GM23338 (cell line): Measurements from ENCODE around the gene GLB1L3. TPM values are rescaled to one million over a fixed set of nuclear protein-coding genes. Genes with fewer than 3 reads are reported as not detected.

Source experiments
- ATAC-seq: fragments of 200-7000 bp; cut with Tn5 transposase; 3 replicates; pipeline ENCODE4 v1.9.1; 2020
- DNase-seq: peaks from one replicate; pipeline ENCODE4 v3.0.0-alpha.2; 2015; ENCODE audit warnings: low spot score
- H2AFZ ChIP-seq: fragments of 200-600 bp; sonication (generic); 2 replicates; pipeline ENCODE4 v1.8.0; 2016; ENCODE audit warnings: antibody characterized with exemption, mild to moderate bottlenecking, moderate library complexity
- H3F3A ChIP-seq: fragments of 200-600 bp; sonication (generic); replicated peaks from 2 replicates; pipeline ENCODE4 v1.8.0; 2017; ENCODE audit warnings: antibody characterized with exemption, mixed run types, low read depth
- H3K27ac ChIP-seq: fragments of 200-600 bp; sonication (generic); 2 replicates; pipeline ENCODE4 v1.6.1; 2016; ENCODE audit warnings: low read depth
- H3K27me3 ChIP-seq: fragments of 200-600 bp; sonication (generic); 2 replicates; pipeline ENCODE4 v1.8.0; 2016; ENCODE audit warnings: mild to moderate bottlenecking, mixed run types, moderate library complexity; ENCODE audit not compliant: insufficient read depth
- H3K36me3 ChIP-seq: fragments of 200-600 bp; sonication (generic); 2 replicates; pipeline ENCODE4 v1.8.0; 2016; ENCODE audit warnings: mild to moderate bottlenecking; ENCODE audit not compliant: insufficient read depth
- H3K4me1 ChIP-seq: fragments of 200-600 bp; sonication (generic); 2 replicates; pipeline ENCODE4 v1.8.0; 2016; ENCODE audit warnings: mild to moderate bottlenecking, moderate library complexity; ENCODE audit not compliant: insufficient read depth
- H3K4me2 ChIP-seq: fragments of 200-600 bp; sonication (generic); 2 replicates; pipeline ENCODE4 v1.7.1; 2017; ENCODE audit warnings: mixed run types
- H3K4me3 ChIP-seq: fragments of 200-600 bp; sonication (generic); 2 replicates; pipeline ENCODE4 v1.6.1; 2016; ENCODE audit warnings: mixed run types
- H3K79me2 ChIP-seq: fragments of 200-600 bp; sonication (generic); replicated peaks from 2 replicates; pipeline ENCODE4 v1.8.0; 2017; ENCODE audit warnings: mild to moderate bottlenecking; ENCODE audit not compliant: insufficient read depth
- H3K9me2 ChIP-seq: fragments of 200-600 bp; sonication (generic); 2 replicates; pipeline ENCODE4 v1.8.0; 2017; ENCODE audit not compliant: insufficient read depth
- H4K20me1 ChIP-seq: fragments of 200-600 bp; sonication (generic); replicated peaks from 2 replicates; pipeline ENCODE4 v1.8.0; 2017; ENCODE audit warnings: mild to moderate bottlenecking; ENCODE audit not compliant: insufficient read depth
- H3K27ac Mint-ChIP-seq: 2 replicates; pipeline ENCODE4 v1.8.0; 2020; ENCODE audit warnings: inconsistent platforms, mild to moderate bottlenecking, moderate library complexity, mixed read lengths
- H3K27me3 Mint-ChIP-seq: 3 replicates; pipeline ENCODE4 v1.8.0; 2022; ENCODE audit warnings: low read depth, mild to moderate bottlenecking, moderate library complexity, mixed read lengths, inconsistent platforms; ENCODE audit not compliant: insufficient read depth, poor library complexity
- H3K36me3 Mint-ChIP-seq: 3 replicates; pipeline ENCODE4 v1.8.0; 2021; ENCODE audit warnings: low read depth, mild to moderate bottlenecking, inconsistent platforms, moderate library complexity, mixed read lengths
- H3K4me1 Mint-ChIP-seq: 3 replicates; pipeline ENCODE4 v1.8.0; 2020; ENCODE audit warnings: mild to moderate bottlenecking, inconsistent platforms, mixed read lengths
- H3K4me3 Mint-ChIP-seq: 3 replicates; pipeline ENCODE4 v1.8.0; 2021; ENCODE audit warnings: moderate library complexity, mild to moderate bottlenecking, inconsistent platforms, mixed read lengths
- H3K9me3 Mint-ChIP-seq: 3 replicates; pipeline ENCODE4 v1.8.0; 2020; ENCODE audit warnings: moderate library complexity, mild to moderate bottlenecking, inconsistent platforms, mixed read lengths
- CTCF ChIP-seq, 2 experiments: fragments of 200-600 bp in 1 of 2; sonication (generic) in 1 of 2; conservative IDR thresholded peaks; 2 replicates each; pipeline versions ENCODE4 v1.5.1 to v1.6.1; 2016 to 2017; ENCODE audit warnings: antibody characterized with exemption in 2 of 2, low read depth in 2 of 2, mild to moderate bottlenecking in 2 of 2, moderate library complexity in 1 of 2
- ETS1 ChIP-seq: IDR thresholded peaks from 2 replicates; pipeline ENCODE4 v1.6.1; 2016; ENCODE audit warnings: antibody characterized with exemption
- EZH2 ChIP-seq: fragments of 200-600 bp; sonication (generic); IDR thresholded peaks from one replicate; pipeline ENCODE4 v1.8.0; 2017; ENCODE audit warnings: antibody characterized with exemption, mild to moderate bottlenecking, low read depth; ENCODE audit not compliant: unreplicated experiment
- EZH2phosphoT487 ChIP-seq: fragments of 200-600 bp; sonication (generic); IDR thresholded peaks from one replicate; pipeline ENCODE4 v1.8.1; 2018; ENCODE audit warnings: antibody characterized with exemption; ENCODE audit not compliant: unreplicated experiment
- JUNB ChIP-seq: IDR thresholded peaks from one replicate; pipeline ENCODE4 v1.6.1; 2016; ENCODE audit warnings: antibody characterized with exemption; ENCODE audit not compliant: unreplicated experiment
- NANOG ChIP-seq: IDR thresholded peaks from 2 replicates; pipeline ENCODE4 v1.6.1; 2016; ENCODE audit warnings: antibody characterized with exemption, borderline replicate concordance
- POLR2AphosphoS5 ChIP-seq: IDR thresholded peaks from 2 replicates; pipeline ENCODE4 v1.6.1; 2016; ENCODE audit warnings: antibody characterized with exemption, low read depth
- REST ChIP-seq: IDR thresholded peaks from one replicate; pipeline ENCODE4 v1.6.1; 2018; ENCODE audit warnings: antibody characterized with exemption; ENCODE audit not compliant: unreplicated experiment
- STAT1 ChIP-seq: IDR thresholded peaks from one replicate; pipeline ENCODE4 v1.6.1; 2016; ENCODE audit warnings: antibody characterized with exemption; ENCODE audit not compliant: unreplicated experiment
- ZNF114 ChIP-seq: fragments of 250-450 bp; sonication (Bioruptor Pico); IDR thresholded peaks from 2 replicates; pipeline ENCODE4 v1.5.0; 2020; ENCODE audit warnings: mild to moderate bottlenecking, moderate library complexity
- ZNF331 ChIP-seq: fragments of 250-450 bp; sonication (Bioruptor Pico); IDR thresholded peaks from 2 replicates; pipeline ENCODE4 v1.5.0; 2020; ENCODE audit warnings: low read depth, mild to moderate bottlenecking, moderate library complexity
- polyA plus RNA-seq: library from polyadenylated mRNA; unstranded; fragments of >200 nt; fragmentation: Nextera tagmentation; extraction: Ambion mirVana; gene quantifications from 2 replicates; pipeline ENCODE4 v1.2.1, GENCODE V29; 2016
- total RNA-seq: library from RNA; depleted of rRNA; stranded (reverse); fragments of >200 nt; shearing (Covaris generic); gene quantifications from 2 replicates; pipeline ENCODE4 v1.2.3, GENCODE V29; 2014

Gene GLB1L3
- total and polyA plus RNA-seq, 2 experiments from 2014 or later: 28.8 to 33.1 TPM

- Histone ChIP-seq H3K4me1 (peaks cover 11% of the 10 kb centered on the region), H3K4me3 (no peak overlapping the region), H3F3A (no peaks in the 10 kb centered on the region), H2AFZ (no peak overlapping the region), H3K36me3 (peaks cover 42% of the 10 kb centered on the region), H3K9me2 (no peaks in the 10 kb centered on the region), H3K27ac (no peak overlapping the region), H3K4me2 (no peak overlapping the region), H4K20me1 (peaks cover 22% of the 10 kb centered on the region), H3K27me3 (no peaks in the 10 kb centered on the region), H3K79me2 (peaks cover 42% of the 10 kb centered on the region)
- DNase-seq: no peak
- no peak for ATAC-seq
- Mint-ChIP-seq H3K9me3 (no peaks in the 10 kb centered on the region), H3K4me1 (peaks cover 17% of the 10 kb centered on the region; the same call in 2 of the 3 replicates), H3K36me3 (peaks cover 68% of the 10 kb centered on the region), H3K27ac (no peak overlapping the region), H3K4me3 (no peak overlapping the region), H3K27me3 (peaks cover 2% of the 10 kb centered on the region)
- TF ChIP-seq STAT1: no peak
- no peak for TF ChIP-seq EZH2
- TF ChIP-seq ETS1: no peak
- TF ChIP-seq REST: no peak
- no peak for TF ChIP-seq NANOG
- TF ChIP-seq ZNF114: no peak
- no peak for TF ChIP-seq JUNB
- TF ChIP-seq CTCF (conservative IDR thresholded peaks at IDR 0.05; ENCODE audit: low read depth in 2 of 2): no peak
Measured at GRCh38 chr11:134258577-134258976, 17.6 kb upstream of the GLB1L3 start.

- Mint-ChIP-seq H3K4me1 (peaks cover 13% of the 10 kb centered on the region), H3K27me3 (peaks cover 2% of the 10 kb centered on the region), H3K9me3 (no peaks in the 10 kb centered on the region), H3K4me3 (no peak overlapping the region), H3K27ac (no peak overlapping the region), H3K36me3 (peaks cover 74% of the 10 kb centered on the region)
- H2AFZ ChIP-seq: no peak overlapping the region
- no peak overlapping the region for H3K4me2 ChIP-seq
- ATAC-seq: no peak
- H3F3A ChIP-seq: no peaks in the 10 kb centered on the region
- DNase-seq: no peak
- 0 out of 2 replicates have a peak, but pooled peaks cover 2% of the 10 kb centered on the region for H3K4me1 ChIP-seq
- H3K27ac ChIP-seq: no peak overlapping the region
- H3K4me3 ChIP-seq: no peak overlapping the region
- no peaks in the 10 kb centered on the region for H3K27me3 ChIP-seq
- H4K20me1 ChIP-seq: peaks cover 9% of the 10 kb centered on the region
- H3K9me2 ChIP-seq: no peaks in the 10 kb centered on the region
- H3K36me3 ChIP-seq: peaks cover 49% of the 10 kb centered on the region
- H3K79me2 ChIP-seq: peaks cover 36% of the 10 kb centered on the region
- no peak for TF ChIP-seq POLR2AphosphoS5
- TF ChIP-seq ZNF331: no peak
- TF ChIP-seq NANOG: no peak
- no peak for TF ChIP-seq ETS1
- TF ChIP-seq CTCF (conservative IDR thresholded peaks at IDR 0.05; ENCODE audit: low read depth in 2 of 2): no peak
- no peak for TF ChIP-seq REST
- TF ChIP-seq EZH2phosphoT487: no peak
Measured at GRCh38 chr11:134260503-134260902, 15.7 kb upstream of the GLB1L3 start.
